HG03469 (cell line): ENCODE measurements around the gene TRIO.

Experiments used
- ATAC-seq: cut with Tn5 transposase; IDR thresholded peaks from one replicate; pipeline ENCODE4 v1.9.1; 2021; ENCODE audit warnings: mild to moderate bottlenecking, moderate library complexity, moderate number of reproducible peaks; ENCODE audit not compliant: unreplicated experiment

The TRIO gene

DNA sequence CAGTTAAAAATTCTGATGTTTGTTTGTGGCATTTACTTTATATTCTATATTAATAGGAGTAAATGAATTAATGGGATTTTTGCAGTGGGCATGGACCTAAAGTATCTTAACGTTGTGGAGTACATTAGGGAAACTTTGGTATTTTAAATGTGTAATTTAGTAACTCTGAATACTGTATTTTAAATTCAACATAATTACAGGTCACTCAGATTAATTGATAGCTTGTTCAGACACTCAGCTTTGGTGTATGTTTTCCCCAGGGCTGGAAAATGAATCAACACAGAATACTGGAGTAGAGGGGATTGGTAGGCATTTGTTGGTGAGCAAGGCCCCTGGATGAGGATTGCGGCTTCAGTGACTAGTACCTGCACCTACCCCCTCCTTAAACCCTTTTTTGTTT is 117.5 kb downstream of the TRIO start:
- no peak for ATAC-seq

DNA sequence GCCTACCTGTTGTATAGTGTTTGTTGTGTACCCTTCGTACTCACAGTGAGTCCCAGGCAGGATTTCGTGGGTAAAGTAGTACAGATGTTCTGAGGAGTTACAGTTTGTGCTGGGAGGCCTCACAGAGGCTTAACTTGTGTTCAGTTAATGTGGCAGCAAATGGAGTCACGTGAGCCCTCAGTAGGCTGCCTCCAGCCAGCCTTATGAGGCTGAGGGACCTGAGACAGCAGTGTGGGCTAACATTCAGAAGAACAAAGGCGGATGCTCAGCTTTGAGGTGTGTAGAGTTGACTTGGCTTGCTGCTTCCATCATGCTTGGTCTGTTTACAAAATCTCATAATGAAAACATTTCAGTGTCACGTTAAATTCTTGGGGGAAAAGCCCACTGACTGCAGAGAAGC is 118.1 kb downstream of the TRIO start:
- ATAC-seq, result no peak

DNA sequence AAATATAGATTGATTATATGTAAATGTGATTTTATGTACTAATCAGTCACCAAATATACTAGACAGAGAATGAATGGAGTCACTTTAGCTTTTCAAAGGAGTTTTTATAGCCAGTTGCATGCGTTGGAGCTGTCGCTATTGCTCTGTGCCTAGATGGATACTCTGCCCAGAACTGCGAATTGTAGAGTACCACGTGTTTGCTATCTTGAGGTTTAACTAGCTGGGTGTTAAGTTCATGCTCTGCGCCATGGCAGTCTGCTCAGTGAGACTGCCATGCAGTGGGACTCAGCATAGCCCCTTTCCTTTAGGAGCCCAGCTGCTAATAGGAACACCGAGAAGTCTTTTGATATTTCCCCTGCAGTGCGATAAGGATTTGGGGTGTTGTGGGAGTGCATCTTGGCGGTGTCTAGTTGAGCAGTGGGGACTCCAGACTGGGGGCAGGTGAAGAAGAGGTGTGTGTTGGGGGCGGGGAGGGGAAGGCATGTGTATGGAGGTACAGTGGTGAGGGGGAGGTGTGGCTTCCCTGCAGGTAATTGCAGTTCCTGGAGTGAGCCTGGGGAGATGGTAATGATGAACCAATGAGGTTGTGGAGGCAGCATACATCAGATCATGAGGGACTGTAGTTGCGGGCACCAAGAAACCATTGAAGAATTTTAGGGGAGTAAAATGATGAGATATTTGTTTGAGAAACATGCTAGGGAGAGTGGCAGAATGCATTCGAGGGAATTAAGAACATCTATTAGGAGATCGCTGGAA is 118.9 kb downstream of the TRIO start:
- no peak for ATAC-seq

DNA sequence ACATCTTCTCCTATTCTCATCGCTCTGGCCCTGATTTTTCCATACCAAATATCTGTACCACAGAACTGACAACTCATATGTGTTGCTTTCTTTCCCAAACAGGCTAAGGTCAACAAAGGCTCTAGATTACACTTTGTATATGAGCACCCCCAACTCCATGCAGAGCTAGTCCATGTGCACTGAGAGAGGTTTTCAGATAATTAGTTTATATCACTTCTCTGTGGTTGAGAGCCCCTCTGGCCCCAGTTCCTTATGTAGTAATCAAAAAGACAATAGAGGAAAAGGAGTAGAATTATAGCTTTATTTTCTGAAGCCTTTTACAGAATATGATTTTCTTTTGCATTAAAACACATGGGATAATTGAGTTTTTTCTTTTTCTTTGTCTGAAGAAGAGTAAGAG is 120.0 kb downstream of the TRIO start:
- ATAC-seq, result no peak

DNA sequence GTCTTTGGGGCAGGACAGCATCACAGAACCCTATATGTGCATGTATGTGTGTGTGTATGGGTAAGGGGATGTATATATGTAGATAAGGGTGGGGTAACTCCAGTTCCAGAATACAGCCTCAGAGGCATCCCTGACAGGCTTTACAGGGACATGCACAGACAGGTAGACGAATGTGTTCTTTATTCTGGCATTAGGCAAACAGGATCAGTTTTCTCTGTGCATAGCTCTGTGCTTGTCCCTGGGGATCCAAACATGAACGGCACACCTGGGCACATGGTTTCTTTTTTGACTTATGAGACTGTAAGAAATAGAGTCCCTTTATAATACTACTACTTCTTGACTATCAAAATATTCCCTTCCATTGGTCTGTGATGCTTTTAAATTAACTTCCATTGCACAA is 120.6 kb downstream of the TRIO start:
- ATAC-seq, result no peak

DNA sequence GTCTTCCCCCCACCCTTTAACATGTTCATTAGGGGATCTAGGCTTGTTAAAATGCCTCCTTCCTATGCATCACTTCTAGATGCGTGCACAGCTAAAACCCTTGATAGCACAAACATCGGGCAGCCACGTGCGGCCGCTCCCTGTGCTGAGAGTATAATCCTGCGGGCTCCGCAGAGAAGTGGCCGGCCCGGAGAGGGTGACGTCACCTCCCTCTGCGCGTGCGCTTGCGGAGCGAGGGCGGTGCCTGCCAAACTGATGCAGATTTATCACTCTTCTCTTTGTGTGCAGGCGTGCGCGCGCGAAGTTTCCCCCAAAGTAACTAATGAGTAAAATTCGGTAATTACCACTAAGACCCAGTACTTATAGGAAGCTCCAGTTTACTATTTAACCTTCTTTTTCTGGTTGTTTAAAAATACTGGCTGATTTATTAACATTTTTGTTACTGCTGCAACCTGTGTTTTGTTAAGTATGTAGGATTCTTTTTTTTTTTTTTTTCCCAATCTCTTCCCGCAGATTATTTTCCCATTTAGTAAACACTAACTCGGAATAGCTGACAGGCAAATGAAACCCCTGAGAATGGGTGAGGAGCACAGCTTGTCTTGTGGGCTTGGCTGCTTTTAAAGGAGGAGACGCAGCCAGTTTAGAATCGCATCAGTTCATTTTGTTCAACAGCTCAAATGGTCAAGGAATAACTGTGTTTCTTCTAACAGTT is 121.6 kb downstream of the TRIO start:
- peak; percentile 75 for ATAC-seq

DNA sequence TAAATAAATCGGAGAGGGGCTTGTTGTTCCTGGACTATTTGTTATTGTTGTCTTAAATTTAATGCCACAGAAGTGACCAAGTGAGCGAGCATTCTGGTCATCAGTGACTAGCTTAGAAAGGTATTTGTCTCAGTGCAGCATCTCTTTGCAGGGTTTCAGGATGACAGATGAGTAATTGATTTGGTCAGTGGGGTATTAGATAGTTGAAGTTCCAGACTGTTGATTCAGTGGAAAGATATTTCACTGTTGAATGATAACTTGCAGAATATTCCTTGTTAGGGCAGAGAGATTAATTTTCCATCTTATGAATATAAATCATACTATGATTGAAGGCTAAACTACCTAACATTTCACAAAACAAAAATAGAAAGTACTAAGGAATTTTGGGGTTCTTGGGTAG is 122.4 kb downstream of the TRIO start:
- ATAC-seq, result no peak

DNA sequence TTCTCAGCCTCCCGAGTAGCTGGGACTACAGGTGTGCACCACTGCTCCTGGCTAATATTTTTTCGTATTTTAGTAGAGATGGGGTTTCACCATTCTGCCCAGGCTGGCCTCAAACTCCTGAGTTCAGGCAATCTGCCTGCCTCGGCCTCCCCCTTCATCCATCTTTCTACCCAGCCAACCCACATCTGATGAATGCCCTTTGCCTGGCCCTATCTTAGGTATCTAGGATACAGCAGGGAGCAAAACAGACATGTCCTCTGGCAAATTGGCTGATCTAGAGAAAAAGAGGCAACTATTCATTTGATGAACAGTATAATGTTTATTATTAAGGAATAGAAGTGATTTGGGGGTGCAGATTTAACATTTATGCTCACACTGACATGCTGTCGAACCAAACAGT is 123.0 kb downstream of the TRIO start:
- ATAC-seq, result no peak

DNA sequence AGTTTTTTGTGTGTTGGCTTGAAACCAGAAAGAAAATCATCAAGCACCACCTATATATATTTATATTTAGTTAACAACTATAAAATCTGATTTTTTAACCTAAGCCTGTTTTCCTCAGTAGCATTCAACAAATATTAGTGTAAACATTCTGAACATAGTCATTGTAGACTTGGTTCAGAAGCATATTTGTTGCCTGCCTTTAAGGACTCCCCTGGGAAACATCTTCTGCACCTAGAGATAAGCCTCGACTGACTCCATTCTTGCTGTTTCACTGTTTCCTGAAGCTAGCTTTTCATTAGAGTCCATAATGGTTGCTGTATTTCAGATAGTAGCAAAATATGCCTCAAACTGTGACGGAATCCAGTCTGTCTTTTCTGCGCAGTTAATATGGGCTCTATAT is 123.5 kb downstream of the TRIO start:
- no peak for ATAC-seq

DNA sequence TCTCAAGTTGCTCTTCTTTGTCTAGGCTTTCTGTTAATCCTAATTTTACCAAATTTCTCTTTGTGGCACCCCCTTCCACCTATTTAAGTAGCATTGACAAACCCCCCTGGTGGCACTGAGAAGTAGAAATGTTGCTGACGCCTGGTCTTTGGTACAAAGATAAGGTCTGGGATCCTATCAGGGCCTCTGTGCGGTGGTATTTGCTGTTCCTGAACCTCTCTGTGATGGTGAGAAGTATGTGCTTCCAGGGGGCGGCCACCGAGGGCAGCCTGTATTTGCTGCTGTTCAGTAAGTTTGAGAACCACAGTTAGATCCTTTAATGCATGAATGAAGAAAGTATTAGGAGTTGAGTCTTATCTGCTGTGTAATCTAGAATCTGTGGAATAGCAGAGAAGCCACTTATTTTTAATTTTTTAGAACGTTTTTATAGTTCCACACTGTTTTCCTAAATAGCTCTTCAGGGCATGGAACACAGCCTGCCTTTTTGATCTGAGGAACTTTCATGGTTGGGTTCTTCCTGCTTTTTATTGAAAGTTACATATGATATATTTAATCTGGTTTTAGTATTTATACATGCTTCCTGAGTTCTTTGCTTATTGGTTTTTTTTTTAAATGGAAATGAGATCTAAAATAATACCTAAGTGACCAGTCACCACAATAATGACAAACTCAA is 124.2 kb downstream of the TRIO start:
- ATAC-seq, result no peak

DNA sequence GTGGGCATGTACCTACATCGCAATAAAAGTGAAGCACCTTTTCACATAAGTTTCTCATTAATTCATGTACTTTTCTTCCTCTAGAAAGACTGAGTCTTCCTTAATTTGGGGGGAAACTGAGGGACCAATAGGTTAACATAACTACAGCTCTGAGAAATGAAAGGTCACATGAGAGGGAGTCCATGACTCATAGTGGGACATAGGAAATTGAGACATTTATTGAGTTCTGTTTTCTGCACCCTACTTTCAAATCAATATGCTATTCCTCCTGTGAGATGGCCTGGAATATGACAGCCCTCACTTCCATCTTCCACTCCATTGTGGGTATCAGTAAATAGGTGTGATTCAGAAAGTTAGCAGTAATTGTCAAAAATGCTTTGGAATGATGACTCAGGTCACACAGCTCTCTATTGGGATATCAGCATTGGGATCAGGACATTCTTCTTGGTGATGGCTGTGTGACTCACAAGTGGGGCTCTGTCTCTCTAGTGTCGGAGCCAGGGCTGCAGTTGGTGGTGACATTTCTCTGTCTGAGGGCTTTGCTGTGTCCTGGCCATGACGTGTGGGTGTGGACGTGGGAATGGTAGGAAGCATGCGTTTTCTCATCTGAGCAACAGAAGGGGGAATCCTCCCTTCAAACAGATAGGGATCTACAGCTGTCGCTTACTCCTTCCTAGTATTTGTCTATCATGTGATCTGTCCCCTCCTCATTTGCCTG is 125.0 kb downstream of the TRIO start:
- ATAC-seq, result no peak

DNA sequence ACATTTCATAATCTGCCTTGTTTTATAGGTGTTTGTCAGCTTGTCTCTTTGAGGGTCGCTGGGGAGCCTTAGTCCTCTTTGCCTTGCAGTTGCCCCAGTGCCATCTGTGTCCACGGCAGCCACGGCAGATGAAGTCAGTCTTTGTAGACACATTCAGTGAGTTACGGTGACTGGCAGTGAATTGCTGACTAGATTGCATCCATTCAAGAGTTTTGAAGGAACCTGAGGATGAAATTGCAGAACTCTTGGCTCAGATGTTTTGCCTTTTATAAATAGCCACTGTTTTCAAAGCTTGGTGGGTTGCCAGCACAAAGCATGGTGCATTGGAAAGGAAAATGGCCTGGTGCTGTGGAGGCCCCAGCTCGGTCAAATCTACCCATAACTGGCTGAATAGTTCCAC is 125.6 kb downstream of the TRIO start:
- ATAC-seq, result no peak

DNA sequence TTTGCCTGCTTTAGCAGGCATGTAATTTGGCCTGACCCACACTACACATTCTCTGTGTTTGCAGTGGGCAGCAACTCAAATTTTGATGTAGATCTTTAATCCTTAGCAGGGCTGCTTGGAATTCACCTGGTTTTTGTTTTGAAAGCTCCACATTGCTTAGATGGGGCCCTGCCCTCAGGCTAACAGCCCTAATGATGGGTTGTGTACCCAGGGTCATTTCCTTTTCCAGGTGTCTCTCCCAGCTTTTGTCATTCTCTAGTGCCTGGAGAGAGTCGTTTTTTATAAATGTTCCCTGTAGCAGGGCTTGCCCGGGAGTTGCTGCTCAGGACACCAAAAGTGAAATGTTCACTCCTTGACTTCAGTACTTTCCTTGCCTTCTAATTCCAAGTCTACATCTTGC is 126.3 kb downstream of the TRIO start:
- ATAC-seq, result no peak

DNA sequence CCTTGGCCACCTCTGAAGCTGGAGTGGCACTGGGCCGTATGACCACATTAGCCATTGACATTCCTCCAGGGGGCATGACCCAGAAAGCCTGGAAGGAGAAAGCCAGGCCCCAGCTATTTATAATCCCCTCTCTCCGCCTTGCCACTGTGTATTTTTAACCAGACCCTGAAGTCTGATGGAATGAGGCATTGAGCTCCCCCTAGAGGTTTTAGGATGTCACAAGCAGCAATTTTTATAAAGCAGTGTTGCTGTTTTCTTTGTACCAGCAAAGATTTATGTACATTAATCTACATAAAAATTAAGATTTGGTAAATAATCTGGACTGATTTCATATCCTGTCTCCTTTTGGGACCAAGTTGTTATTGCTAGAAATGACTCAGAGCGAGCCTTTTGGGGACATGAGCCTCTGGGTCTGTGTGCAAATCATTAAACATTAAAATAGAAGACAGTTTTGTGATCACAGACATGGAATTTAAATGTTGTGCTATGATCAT is 127.1 kb downstream of the TRIO start:
- peak; percentile 51 for ATAC-seq

DNA sequence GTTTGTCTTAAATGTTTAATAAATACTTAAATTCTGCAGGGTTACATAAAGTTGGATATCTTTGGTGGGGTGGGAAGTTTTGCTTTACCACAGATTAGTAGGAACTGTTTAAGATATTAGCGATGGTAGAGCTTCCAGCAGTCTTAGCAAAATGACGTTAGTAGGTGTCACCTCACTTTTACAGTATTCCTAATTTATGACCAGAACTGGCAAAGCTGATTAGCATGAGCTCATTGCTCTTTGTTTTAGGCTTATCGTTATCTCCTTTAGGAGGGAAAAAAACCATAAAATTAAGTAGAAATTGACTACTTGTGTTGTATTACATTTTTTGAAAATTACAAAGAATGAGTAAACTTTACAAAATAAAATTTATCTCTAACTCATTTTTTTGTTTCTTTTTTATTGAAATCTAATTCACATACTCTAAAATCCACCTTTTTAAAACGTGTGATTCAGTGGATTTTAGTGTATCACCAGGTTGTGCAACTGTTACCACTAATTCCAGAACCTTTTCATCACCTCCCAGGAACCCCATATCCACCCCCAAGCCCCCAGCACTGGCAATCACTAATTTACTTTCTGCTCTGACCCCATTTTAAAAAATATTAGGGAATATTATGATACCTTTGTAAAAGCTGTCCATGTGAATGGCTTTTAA is 129.5 kb downstream of the TRIO start:
- ATAC-seq, result no peak

DNA sequence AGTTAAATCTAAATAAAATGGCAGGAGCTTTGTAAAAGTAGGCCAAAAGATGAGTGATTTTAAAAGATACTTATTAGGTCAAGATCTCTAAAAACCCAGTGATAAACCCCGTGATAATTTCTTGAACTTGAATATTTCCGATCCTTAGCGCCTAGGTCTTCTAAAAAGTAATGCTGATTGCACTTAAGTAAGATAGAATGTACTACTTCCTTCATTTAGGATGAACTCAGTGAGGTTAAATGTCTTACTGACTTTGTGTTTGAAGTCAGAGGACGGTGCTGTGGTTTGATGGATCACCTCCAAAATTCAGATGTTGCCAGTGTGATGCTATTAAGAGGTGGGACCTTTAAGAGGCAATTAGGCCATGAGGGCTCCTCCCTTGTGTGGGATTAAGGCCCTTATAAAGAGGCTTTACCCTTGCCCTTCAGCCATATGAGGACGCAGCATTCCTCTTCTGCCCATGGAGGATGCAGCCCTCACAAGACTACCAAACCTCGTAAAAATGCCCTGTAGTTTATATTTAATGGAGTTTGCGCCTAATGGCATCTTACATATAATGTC is 130.1 kb downstream of the TRIO start:
- no peak for ATAC-seq

DNA sequence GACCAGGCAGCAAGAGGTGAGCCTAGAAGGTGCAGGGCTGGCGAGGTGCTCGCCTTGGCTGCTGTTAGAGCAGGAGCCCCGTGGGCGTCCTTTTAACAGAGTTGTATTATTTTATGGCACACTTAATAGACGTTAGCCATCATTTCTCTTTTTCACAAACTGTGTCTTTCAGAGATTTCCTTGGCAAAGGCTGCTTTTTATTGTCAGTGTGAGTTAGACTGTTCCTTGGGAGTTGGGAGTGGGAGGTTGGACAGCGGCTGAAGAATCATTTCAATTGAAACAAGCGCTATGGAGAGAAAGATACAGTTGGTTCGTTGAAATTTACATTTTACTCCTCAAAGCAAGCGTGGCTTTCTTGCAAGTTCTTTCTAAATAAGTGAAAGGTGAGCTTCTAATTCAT is 133.2 kb downstream of the TRIO start:
- no peak for ATAC-seq

DNA sequence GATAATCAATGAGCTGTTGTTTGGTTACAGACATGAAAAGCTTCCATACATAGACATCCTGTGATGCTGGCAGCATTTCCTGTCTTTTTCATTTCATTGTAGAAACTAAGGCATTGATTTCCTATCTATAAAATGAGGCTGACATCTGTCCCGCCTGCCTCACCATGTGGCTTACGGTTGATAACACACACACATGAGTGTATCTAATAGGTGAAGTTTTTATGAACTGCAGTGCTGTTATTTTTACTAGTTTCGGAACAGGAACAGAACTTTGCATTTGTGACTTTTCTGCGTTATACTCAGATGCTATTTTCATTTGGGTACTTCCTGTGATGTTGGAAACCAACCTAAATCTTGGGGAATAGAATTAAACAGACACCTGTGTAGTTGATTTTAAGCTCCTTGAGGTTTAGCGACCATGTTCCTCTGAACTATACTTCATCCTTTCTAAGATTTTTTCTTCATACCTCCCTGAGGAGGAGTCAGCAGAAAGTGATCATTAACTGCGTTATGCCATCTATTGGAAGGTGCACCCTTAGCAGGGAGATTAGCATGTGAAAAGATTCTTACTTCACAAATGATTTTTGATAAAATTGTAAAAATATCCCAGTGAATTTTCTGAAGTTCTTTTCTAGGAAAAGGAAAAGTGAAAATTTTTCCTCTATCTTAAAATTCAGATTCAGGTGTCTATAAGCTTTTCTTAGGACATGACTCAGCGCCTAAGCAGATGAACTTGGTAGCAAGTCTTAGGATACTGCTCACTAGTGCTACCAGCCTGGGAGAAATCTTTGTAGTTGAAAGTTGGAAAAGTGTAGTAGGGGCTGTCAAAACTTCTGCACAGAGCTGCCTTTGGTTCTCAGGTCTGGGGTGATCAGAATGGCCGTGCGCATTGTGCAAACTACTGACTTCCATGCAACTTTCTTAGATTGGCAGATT is 134.5 kb downstream of the TRIO start:
- ATAC-seq, result peak; percentile 40

DNA sequence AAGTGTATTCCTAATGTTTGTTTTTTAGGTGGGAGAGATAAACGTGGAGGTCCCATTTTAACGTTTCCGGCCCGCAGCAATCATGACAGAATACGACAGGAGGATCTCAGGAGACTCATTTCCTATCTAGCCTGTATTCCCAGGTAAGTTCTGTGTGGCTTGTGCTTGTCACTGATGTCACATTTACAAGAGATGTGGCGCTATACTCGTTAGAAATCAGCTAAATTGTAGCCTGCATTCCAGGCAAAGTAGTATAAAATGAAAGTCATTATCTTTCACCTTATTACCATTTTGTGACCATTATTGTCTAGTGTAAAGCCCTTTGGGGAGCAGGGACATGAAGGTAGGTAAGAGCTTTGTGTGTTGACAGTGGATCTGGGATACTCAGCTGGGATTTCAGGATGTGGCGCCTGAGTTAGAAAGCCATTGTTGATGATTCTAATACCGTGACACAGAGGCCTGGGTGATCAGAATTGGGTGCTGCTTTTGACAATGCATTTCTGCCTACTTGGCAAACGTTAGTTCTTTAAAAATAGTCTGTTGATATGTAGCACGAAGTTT is 137.2 kb downstream of the TRIO start:
- ATAC-seq, result no peak
